Loucy (cell line): ENCODE measurements around the gene GRM2.

ENCODE experiments used
- EZH2phosphoT487 ChIP-seq: fragments of 200-600 bp; IDR thresholded peaks from 2 replicates; pipeline ENCODE4 v1.6.1; 2018; ENCODE audit warnings: antibody characterized with exemption, mild to moderate bottlenecking, moderate library complexity, borderline replicate concordance
- TF ChIP-seq, protein P1 (sequence below): fragments of 200-600 bp; sonication (generic); conservative IDR thresholded peaks from 2 replicates; pipeline ENCODE4 v1.5.1; 2014; ENCODE audit warnings: mild to moderate bottlenecking, antibody characterized with exemption, low read length

GRCh38 chr3:51735950-51736349 lies 29.1 kb downstream of the GRM2 start:
- TF ChIP-seq, protein P1, sequence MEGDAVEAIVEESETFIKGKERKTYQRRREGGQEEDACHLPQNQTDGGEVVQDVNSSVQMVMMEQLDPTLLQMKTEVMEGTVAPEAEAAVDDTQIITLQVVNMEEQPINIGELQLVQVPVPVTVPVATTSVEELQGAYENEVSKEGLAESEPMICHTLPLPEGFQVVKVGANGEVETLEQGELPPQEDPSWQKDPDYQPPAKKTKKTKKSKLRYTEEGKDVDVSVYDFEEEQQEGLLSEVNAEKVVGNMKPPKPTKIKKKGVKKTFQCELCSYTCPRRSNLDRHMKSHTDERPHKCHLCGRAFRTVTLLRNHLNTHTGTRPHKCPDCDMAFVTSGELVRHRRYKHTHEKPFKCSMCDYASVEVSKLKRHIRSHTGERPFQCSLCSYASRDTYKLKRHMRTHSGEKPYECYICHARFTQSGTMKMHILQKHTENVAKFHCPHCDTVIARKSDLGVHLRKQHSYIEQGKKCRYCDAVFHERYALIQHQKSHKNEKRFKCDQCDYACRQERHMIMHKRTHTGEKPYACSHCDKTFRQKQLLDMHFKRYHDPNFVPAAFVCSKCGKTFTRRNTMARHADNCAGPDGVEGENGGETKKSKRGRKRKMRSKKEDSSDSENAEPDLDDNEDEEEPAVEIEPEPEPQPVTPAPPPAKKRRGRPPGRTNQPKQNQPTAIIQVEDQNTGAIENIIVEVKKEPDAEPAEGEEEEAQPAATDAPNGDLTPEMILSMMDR, result no peak
- no peak for TF ChIP-seq EZH2phosphoT487
